Measurements from ENCODE around the gene FAR2.
"Not testable (repeated sequence)": the region's sequence is repeated elsewhere in the genome, so short reads cannot be mapped to it uniquely, and the experiment has no call there.

The FAR2 gene

DNA sequence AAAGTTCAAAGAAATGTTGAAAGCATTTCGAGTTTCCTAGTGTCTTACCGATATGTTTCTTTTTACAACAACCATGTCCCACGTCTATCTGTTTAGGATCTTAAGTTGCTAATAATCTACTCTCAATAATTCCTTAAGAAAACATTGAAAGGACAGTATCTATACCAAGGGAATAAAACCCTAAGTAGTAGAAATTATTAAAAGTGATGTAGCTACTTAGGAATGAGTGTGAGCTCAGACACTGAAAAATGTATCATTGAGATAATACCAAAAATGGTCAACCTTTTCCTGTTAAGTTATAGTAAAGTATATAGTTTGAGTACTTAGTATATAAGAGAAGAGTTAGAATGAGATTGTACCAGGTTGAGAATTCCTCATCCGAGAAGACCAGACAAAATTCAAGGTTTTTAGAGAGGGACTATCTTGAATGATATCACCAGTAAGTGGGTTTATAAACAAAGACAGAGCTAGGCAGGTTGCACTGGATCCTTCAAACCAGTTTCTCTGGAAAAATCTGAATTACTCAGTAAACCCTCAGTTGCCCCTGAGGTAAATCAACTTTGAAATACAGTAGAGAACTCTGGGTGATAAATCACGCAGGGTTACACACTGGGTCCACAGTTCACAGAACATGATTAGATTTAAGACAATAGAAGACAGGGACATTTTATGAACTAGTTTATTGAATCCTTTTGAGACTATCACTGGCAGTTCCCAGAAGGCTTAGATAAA lies 135.1 kb downstream of the FAR2 start:
- DNase-seq = no peak

GRCh38 chr12:29286081-29286790 lies 137.2 kb downstream of the FAR2 start:
- DNase-seq = no peak

DNA sequence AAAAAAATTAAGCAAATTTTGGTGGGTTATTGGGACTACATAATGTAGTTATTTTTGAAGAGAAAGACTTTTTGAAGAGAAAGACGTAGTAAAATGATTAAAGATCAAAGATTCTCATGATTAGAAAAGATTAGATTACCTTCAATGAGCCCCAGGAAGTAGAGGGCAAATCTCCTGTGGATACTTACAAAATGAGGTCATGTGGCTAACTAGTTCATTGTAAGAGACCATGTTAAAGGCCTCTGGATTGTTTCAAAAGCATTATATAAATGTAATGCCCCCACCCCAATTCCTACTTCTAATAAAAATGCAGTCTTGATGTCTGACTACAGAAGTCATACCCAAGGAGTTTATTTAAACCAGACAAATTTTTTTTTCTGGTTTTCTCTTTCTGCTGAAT lies 138.5 kb downstream of the FAR2 start:
- no peak for DNase-seq

DNA sequence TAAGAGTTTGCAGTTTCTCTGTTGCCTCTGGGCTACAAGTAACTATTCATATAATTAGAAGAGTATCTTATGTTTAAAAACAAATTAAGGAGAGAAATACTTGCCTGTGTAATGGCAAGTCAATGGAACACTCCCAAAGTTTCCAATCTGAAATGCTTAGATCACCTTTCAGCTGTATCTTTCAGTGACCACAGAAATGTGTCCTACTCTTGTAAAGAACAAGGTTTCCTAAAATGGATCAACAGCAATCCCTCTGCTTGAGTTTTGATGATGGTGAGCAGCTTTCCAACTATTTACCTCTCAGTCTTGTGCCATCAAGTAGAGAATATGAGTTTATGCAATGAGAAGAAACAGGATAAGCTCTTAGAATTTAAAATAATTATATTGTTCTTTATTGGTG lies 139.0 kb downstream of the FAR2 start:
- DNase-seq = no peak

- not testable (repeated sequence) for DNase-seq
Measured at GRCh38 chr12:29290475-29290874, 141.4 kb downstream of the FAR2 start.

GRCh38 chr12:29291226-29291625 lies 142.1 kb downstream of the FAR2 start:
- DNase-seq = no peak

GRCh38 chr12:29299633-29300032 lies 150.6 kb downstream of the FAR2 start:
- DNase-seq = no peak

- no peak for DNase-seq
Measured at GRCh38 chr12:29301114-29301513, 152.0 kb downstream of the FAR2 start.

- no peak for DNase-seq
Measured at GRCh38 chr12:29304388-29304787, 155.3 kb downstream of the FAR2 start.

GRCh38 chr12:29306266-29306665 lies 157.2 kb downstream of the FAR2 start:
- no peak for DNase-seq

GRCh38 chr12:29306682-29307081 lies 157.6 kb downstream of the FAR2 start:
- no peak for DNase-seq

GRCh38 chr12:29309320-29309902 lies 160.3 kb downstream of the FAR2 start:
- no peak for DNase-seq

DNA sequence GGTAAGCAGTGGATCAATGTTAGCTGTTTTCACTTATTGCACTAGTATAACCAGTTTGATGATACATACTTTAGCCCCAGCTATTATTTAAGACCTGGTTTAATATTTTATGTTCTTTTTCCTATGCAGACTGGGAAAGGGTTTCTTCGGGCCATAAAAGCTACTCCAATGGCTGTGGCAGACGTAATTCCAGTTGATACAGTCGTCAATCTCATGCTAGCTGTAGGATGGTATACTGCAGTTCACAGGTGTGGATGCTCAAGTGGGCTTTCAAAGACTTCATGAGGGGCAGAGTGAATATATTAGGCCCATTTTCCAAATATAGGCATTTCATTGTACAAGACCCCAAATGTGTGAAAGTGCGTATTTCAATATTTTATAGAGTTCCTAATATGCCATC lies 161.8 kb downstream of the FAR2 start:
- no peak for DNase-seq

DNA sequence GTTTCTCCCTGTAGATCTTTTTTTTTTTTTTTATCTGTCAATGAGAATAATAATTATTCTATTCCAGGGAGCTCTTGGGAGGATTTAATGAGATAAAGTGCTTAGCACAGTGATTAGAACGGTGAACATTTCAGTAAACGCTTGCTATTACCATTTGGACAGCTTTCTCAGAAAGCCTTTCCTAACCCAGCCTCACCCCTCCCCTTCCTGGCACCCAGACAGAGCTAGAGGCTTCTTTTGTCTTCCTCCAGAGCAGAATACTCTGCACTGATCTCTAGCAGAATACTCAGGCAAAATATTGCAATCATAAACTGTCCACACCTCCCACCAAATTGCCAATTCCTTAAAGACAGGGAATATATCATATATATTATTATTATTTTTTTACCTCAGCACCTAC lies 165.3 kb downstream of the FAR2 start:
- no peak for DNase-seq

DNA sequence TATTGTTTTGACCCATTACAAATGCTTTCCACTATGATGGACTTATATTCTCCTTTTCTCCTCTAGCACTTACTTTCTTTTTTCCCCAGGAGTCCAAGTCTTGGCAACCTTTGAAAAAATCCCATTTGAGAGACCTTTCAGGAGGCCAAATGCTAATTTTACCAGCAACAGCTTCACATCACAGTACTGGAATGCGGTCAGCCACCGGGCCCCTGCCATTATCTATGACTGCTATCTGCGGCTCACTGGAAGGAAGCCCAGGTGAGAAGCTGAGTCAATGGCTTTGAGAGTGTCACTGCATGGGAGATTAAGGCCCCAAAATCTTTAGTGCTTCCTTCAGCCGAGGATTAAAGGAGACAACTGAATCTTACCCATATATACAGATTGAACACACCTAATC lies 167.7 kb downstream of the FAR2 start:
- no peak for DNase-seq

DNA sequence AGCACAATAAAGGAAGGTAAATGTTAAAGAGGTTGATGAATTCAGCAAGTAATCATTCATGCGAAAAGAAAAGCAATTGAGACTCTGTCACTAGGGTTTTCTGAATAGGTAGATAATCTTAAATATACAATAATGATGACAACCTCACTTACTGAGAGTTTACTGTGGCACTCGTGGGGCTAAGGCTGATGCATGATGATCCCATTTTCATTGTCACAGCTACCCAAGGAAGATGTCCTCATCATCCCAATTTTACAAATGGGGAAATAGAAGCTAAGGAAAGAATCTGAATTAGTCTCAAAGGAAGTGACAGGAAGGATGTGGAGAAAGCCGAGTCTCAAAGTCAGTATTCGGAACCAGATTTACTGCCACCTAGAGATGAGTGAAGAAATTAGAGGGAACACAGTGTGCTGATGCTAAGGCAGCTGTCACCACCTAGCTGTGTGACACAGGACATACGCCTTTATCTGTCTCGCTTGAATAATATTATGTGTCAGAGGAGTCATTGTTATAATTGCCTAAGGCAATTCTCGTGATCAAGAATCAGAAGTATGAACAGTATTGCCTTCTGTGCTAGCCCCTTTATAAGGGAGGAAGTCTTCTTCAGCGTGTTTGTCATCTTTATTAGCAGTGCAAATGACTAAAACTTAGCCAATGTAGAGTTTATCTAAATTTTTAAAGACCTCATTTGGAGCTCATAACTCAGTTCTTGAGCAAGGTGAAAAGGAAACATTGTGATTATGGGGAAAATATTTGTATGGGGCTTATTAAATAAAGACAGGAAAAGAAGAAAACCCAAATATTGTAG lies 168.7 kb downstream of the FAR2 start:
- peak; percentile 41 for DNase-seq

DNA sequence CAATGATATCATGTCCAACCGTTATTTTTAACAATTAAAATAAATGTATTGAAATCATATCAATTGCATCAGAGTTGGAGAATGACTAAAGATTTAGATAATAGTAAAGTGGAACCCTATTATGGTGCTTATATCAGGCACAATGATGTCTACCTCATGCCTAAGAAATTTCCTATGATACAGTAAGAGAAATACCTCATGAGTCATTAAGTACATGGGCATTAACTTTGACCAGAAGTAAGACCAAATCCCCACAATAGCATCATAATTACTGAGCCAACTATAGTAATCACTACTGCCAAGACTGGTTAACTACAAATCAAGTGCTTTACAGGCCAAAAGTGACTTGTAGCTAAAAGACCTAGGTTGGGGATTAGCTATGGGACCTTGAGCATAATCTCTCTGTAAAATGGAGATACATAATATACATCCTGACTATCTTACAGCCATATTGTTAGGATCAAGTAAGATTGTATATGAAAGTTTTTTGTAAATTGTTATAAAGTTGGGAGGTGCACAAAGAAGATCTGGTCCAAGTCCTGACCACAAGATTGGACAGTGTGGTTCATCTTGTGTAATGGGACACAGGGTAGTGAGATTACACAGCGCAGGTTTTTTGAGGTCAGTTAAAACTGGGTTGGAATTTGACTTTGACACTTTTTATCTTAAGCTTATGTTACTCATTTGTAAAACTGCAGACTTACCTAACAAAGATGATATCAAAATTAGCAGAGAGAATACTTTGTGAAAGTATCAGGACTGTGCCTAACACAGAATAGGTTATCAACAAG lies 171.4 kb downstream of the FAR2 start:
- no peak for DNase-seq

DNA sequence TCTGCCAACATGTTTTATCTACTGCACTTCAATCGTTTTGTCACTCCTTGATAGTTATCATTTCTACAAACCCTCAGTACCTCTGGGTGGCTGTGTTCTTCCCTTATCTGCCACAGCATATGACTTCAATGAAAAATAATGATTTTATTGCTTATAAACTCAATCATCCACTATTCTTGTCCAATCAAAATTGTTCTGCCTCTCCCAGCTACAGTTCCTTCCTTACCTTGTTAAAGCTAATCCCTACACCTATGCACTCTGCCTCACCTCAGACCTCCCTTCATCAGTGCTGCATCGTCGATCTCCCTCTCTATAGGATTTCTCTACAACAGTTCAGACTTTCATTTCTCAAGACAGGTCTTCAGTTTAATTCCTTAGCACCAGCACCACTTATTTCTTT lies 173.1 kb downstream of the FAR2 start:
- DNase-seq = no peak

GRCh38 chr12:29329411-29329810 lies 180.3 kb downstream of the FAR2 start:
- DNase-seq = no peak

- DNase-seq = no peak
Measured at GRCh38 chr12:29333178-29333577, 184.1 kb downstream of the FAR2 start.

DNA sequence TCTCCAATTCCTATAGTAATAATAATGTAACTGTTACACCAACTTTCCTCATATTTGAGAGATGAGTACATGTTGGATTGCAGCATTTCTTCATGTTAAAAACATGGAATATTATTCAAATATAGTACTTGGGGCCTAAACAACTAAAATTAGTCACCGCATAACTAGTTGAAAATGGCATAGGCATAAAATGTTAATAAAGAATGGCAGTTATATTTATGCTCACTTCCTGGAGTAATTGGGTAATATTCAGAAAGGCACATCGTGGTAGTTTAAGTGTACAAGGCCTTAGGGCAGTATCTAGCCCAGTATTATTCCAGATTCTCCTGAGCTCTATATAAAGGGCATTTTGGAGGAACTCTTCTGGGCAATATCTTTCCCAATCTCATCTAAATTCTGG lies 185.9 kb downstream of the FAR2 start:
- DNase-seq = no peak

- no peak for DNase-seq
Measured at GRCh38 chr12:29337325-29337724, 188.2 kb downstream of the FAR2 start.

All from NCI-H187 treated with DMSO at 0.1 percent for 48 hours (cell line).